HL-60 (cell line): Measurements from ENCODE around the gene ATPAF1.
A peak's percentile ranks its signal among the peaks of the same experiment; 100 is the strongest.

Experiments
- DNase-seq, 2 experiments: peaks; one replicate each; pipeline ENCODE4 v3.0.0-alpha.2; 2010 to 2020; ENCODE audit warnings: low read depth in 1 of 2, low spot score in 1 of 2
- H3K27ac ChIP-seq: fragments of 250-450 bp; sonication (Bioruptor Pico); replicated peaks from 2 replicates; pipeline ENCODE4 v1.5.1; 2020; ENCODE audit warnings: mild to moderate bottlenecking, moderate library complexity
- H3K27me3 ChIP-seq: fragments of 250-450 bp; sonication (Bioruptor Pico); 2 replicates; pipeline ENCODE4 v1.5.1; 2021; ENCODE audit warnings: mild to moderate bottlenecking, moderate library complexity; ENCODE audit not compliant: insufficient read depth, poor library complexity, severe bottlenecking
- H3K4me3 ChIP-seq: replicated peaks from 2 replicates; pipeline ENCODE4 v1.5.1; 2011; ENCODE audit warnings: mild to moderate bottlenecking, control low read depth, low read length; ENCODE audit not compliant: insufficient read depth
- CTCF ChIP-seq: IDR thresholded peaks from one replicate; pipeline ENCODE4 v1.5.1; 2011; ENCODE audit warnings: low read length, control low read depth, inconsistent platforms; ENCODE audit not compliant: insufficient read depth
- GABPA ChIP-seq: IDR thresholded peaks from 2 replicates; pipeline ENCODE4 v1.6.1; 2012; ENCODE audit warnings: low read depth
- POLR2AphosphoS5 ChIP-seq: IDR thresholded peaks from 2 replicates; pipeline ENCODE4 v1.6.1; 2012; ENCODE audit warnings: low read depth
- REST ChIP-seq: IDR thresholded peaks from 2 replicates; pipeline ENCODE4 v1.6.1; 2012; ENCODE audit warnings: low read depth; ENCODE audit not compliant: insufficient replicate concordance
- SPI1 ChIP-seq: IDR thresholded peaks from 2 replicates; pipeline ENCODE4 v1.6.1; 2012; ENCODE audit warnings: low read depth, mild to moderate bottlenecking, borderline replicate concordance

The ATPAF1 gene

DNA sequence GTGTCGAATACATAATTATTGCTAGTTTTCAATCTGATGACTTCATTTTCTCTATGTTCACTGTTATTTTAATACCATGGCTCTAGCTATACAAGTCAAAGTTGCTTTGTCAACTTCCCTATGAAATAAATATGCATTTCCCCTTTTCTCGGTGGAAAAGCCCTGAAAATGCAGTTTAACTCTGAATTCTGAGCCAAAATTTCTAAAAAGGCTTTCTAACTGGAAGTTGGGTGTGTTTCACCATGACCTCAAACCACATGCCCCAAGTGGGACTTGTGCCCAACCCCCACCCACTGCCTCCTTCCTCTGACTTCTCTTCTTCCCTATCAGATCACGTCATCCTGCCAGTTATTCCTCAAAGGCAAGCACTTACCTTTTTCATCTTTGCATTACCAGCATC, 73.0 kb downstream of the ATPAF1 start:
- peak; percentile 84 to 94 for DNase-seq
- Histone ChIP-seq H3K4me3 (no peak overlapping the region), H3K27me3 (no peaks in the 10 kb centered on the region), H3K27ac (peak overlapping the region; percentile 74)
- no peak for TF ChIP-seq GABPA
- TF ChIP-seq SPI1, result peak; percentile 95
- peak; percentile 63 for TF ChIP-seq POLR2AphosphoS5

- no peak for TF ChIP-seq REST
- TF ChIP-seq GABPA, result no peak
- TF ChIP-seq POLR2AphosphoS5, result no peak
- TF ChIP-seq SPI1, result no peak
- TF ChIP-seq CTCF, result no peak
- Histone ChIP-seq H3K27ac (peak overlapping the region; percentile 74; the same call in 1 of the 2 replicates), H3K4me3 (no peak overlapping the region), H3K27me3 (no peaks in the 10 kb centered on the region)
- no peak for DNase-seq
Measured at GRCh38 chr1:46594063-46594462, 74.1 kb downstream of the ATPAF1 start.

DNA sequence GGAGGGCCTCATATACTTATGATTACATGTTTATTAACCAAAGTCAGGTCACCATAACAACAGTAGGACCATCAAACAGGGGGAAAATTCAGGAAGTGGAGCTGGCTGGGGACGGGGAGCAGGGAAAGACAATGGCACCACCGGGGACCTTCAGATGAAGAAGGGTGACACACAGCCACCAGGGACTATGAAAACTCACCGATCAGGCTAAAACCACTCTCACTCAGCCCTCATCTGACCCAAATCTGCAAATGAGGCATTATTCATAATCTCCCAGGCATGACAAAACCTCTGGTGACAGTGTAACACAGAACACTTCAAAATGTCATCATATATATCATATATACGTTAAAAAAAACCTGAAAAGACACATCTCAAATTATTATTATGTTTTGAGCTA, 75.3 kb downstream of the ATPAF1 start:
- DNase-seq, result no peak
- Histone ChIP-seq H3K27me3 (no peaks in the 10 kb centered on the region), H3K4me3 (no peak overlapping the region), H3K27ac (no peak overlapping the region)
- TF ChIP-seq REST (no peak), SPI1 (no peak), GABPA (no peak), POLR2AphosphoS5 (no peak), CTCF (no peak)

DNA sequence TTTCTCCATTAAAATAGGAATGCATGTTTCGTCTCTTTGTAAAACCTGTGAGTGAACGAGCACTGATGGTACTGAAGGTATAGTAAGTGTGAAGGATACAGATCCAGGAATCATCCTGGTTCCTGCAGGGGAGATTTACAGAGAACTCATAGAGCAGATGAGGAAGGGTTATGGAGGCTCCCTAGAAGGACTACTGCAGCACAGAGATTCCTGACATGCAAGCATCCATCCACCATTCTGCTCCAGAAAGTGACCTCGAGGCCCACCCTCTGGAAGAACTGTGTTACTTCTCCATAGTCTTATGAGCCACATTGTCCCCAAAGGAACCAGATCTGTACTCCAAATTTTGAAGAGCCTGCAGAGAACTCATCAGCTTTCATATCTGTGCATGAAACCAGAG, 78.6 kb downstream of the ATPAF1 start:
- TF ChIP-seq GABPA (no peak), POLR2AphosphoS5 (no peak), CTCF (no peak), REST (no peak), SPI1 (no peak)
- no peak for DNase-seq
- H3K27ac ChIP-seq, result no peak overlapping the region
- no peak overlapping the region for H3K4me3 ChIP-seq
- no peaks in the 10 kb centered on the region for H3K27me3 ChIP-seq
